Transverse colon (tissue), 4 donors: Measurements from ENCODE around the gene DCAF8L1. TPM values are rescaled to one million over a fixed set of nuclear protein-coding genes. Genes with fewer than 3 reads are reported as not detected.

ENCODE experiments used
- DNase-seq: peaks from one replicate; pipeline ENCODE4 v3.0.0-alpha.2; 2019
- H3K27ac ChIP-seq, 4 donors: fragments of 200-600 bp; sonication (generic); 2 replicates each; pipeline ENCODE4 v1.5.1; 2016 to 2018; ENCODE audit warnings: inconsistent platforms in 4 of 4
- H3K27me3 ChIP-seq: fragments of 200-600 bp; sonication (generic); 2 replicates; pipeline ENCODE4 v1.5.1; 2017; ENCODE audit warnings: inconsistent platforms
- H3K36me3 ChIP-seq, 4 donors: fragments of 200-600 bp; sonication (generic); 2 replicates each; pipeline ENCODE4 v1.5.1; 2017 to 2019; ENCODE audit warnings: inconsistent platforms in 4 of 4
- H3K4me1 ChIP-seq, 4 donors: fragments of 200-600 bp; sonication (generic); 2 replicates each; pipeline ENCODE4 v1.5.1; 2017 to 2020; ENCODE audit warnings: inconsistent platforms in 4 of 4
- H3K4me3 ChIP-seq, 4 donors: fragments of 200-600 bp; sonication (generic); 1 replicate in 1 of 4; 2 replicates in 3 of 4; pipeline versions ENCODE4 v1.5.1 to v1.6.1; 2017 to 2019; ENCODE audit warnings: inconsistent platforms in 4 of 4
- H3K9me3 ChIP-seq, 2 donors: fragments of 200-600 bp; sonication (generic); 2 replicates each; pipeline ENCODE4 v1.5.1; 2017 to 2019; ENCODE audit warnings: inconsistent platforms in 2 of 2
- CTCF ChIP-seq, 5 experiments: fragments of 200-600 bp in 3 of 5; fragments of 450-650 bp in 2 of 5; sonication (generic) in 3 of 5; IDR thresholded peaks; 1 replicate in 2 of 5; 2 replicates in 3 of 5; pipeline ENCODE4 v1.5.1; 2016 to 2017; ENCODE audit warnings: antibody characterized with exemption in 5 of 5, inconsistent platforms in 3 of 5, mild to moderate bottlenecking in 2 of 5, moderate library complexity in 1 of 5
- EP300 ChIP-seq: sonication (generic); formaldehyde crosslinking; IDR thresholded peaks from one replicate; pipeline ENCODE4 v1.6.1; 2017; ENCODE audit warnings: antibody characterized with exemption, low read depth
- POLR2A ChIP-seq: fragments of 450-650 bp; IDR thresholded peaks from one replicate; pipeline ENCODE4 v1.6.1; 2016; ENCODE audit warnings: antibody characterized with exemption, mild to moderate bottlenecking, moderate library complexity
- POLR2AphosphoS5 ChIP-seq, 3 donors: sonication (generic); formaldehyde crosslinking; IDR thresholded peaks; one replicate each; pipeline ENCODE4 v1.6.1; 2016; ENCODE audit warnings: antibody characterized with exemption in 3 of 3
- WGBS, 2 donors: methylation state at CpG; one replicate each; pipeline ENCODE4 v1.1.5; 2018; ENCODE audit warnings: low coverage in 1 of 2; 5-methylcytosine and 5-hydroxymethylcytosine counted together
- in situ Hi-C, 4 donors: fragments of 200-750 bp; cut with MboI; loops; one replicate each; pipeline versions ENCODE4 v1.15.0 to v1.15.1; 2017; ENCODE audit warnings: low sequenced_read_pairs in 3 of 4, low pct_ligation_motif_present in 1 of 4, low pct_unique_long_range_greater_than_20kb in 1 of 4
- intact Hi-C: fragments of 100-400 bp; cut with DNase I; formaldehyde crosslinking; loops from one replicate; pipeline ENCODE4 v1.15.1; 2023; ENCODE audit warnings: low total_unique reads
- total RNA-seq, 4 donors: library from RNA; depleted of rRNA; stranded (reverse); fragments of >200 nt; gene quantifications; one replicate each; pipeline ENCODE4 v1.1.0, GENCODE V29; 2016

Gene DCAF8L1
- total RNA-seq: not detected

- H3K9me3 ChIP-seq: no peaks in the 10 kb centered on the region
- intact Hi-C loops: no loop called here
- 91 to 100% methylated on average over 1 to 14 of the region's 14 CpGs for WGBS, 2 donors
- H3K4me1 ChIP-seq: no peaks in the 10 kb centered on the region
- H3K27ac ChIP-seq: no peak within 1 kb of the TSS
- no peaks in the 10 kb centered on the region for H3K36me3 ChIP-seq
- in situ Hi-C loops: no loop called here
- TF ChIP-seq POLR2A: no peak
- TF ChIP-seq EP300: no peak
- no peak for TF ChIP-seq CTCF (IDR thresholded peaks at IDR 0.05)
- TF ChIP-seq POLR2AphosphoS5 (IDR thresholded peaks at IDR 0.05): no peak
- H3K27me3 ChIP-seq: no peaks in the 10 kb centered on the region
- H3K4me3 ChIP-seq: no peak within 1 kb of the TSS
- no peak for DNase-seq
Observed at GRCh38 chrX:27981349-27981748, at the start of gene DCAF8L1. Gene DCAF8L1, minus strand, starts transcription at chrX:27981449. Its CDS starts 115 bp downstream, at chrX:27981334.

- intact Hi-C loops (no loop called here), in situ Hi-C loops (no loop called here)
- Histone ChIP-seq H3K36me3 (no peaks in the 10 kb centered on the region), H3K9me3 (no peaks in the 10 kb centered on the region), H3K27me3 (no peaks in the 10 kb centered on the region), H3K4me3 (no peak overlapping the region), H3K27ac (no peak overlapping the region), H3K4me1 (no peaks in the 10 kb centered on the region)
- 56 to 80% methylated on average over 2 of the region's 2 CpGs for WGBS, 2 donors
- DNase-seq: no peak
- TF ChIP-seq EP300 (no peak), POLR2A (no peak), POLR2AphosphoS5 (IDR thresholded peaks at IDR 0.05) (no peak), CTCF (IDR thresholded peaks at IDR 0.05) (no peak)
Observed at GRCh38 chrX:28022371-28022770, 41.1 kb upstream of the DCAF8L1 start.

- intact Hi-C loops: no loop called here
- no peak for DNase-seq
- no peaks in the 10 kb centered on the region for H3K36me3 ChIP-seq
- in situ Hi-C loops: no loop called here
- 65% methylated on average over 1 of the region's 1 CpG; no CpG with 5 or more reads in 1 of the 2 donors for WGBS, 2 donors
- TF ChIP-seq CTCF (IDR thresholded peaks at IDR 0.05) (no peak), EP300 (no peak), POLR2A (no peak), POLR2AphosphoS5 (IDR thresholded peaks at IDR 0.05) (no peak)
- no peaks in the 10 kb centered on the region for H3K4me1 ChIP-seq
- no peaks in the 10 kb centered on the region for H3K27me3 ChIP-seq
- no peak overlapping the region for H3K4me3 ChIP-seq
- no peaks in the 10 kb centered on the region for H3K9me3 ChIP-seq
- no peak overlapping the region for H3K27ac ChIP-seq
Observed at GRCh38 chrX:28016823-28017222, 35.6 kb upstream of the DCAF8L1 start.

- in situ Hi-C loops (no loop called here), intact Hi-C loops (no loop called here)
- 87% methylated on average over 6 of the region's 6 CpGs; no CpG with 5 or more reads in 1 of the 2 donors for WGBS, 2 donors
- DNase-seq: no peak
- Histone ChIP-seq H3K4me3 (no peak overlapping the region), H3K27me3 (no peaks in the 10 kb centered on the region), H3K9me3 (no peaks in the 10 kb centered on the region), H3K27ac (no peak overlapping the region), H3K36me3 (no peaks in the 10 kb centered on the region), H3K4me1 (no peaks in the 10 kb centered on the region)
- TF ChIP-seq POLR2A: no peak
Observed at GRCh38 chrX:28015993-28016392, 34.7 kb upstream of the DCAF8L1 start.

- no peak for DNase-seq
- Histone ChIP-seq H3K27me3 (no peaks in the 10 kb centered on the region), H3K9me3 (no peaks in the 10 kb centered on the region), H3K4me3 (no peak overlapping the region), H3K4me1 (no peaks in the 10 kb centered on the region), H3K27ac (no peak overlapping the region), H3K36me3 (no peaks in the 10 kb centered on the region)
- 59 to 83% methylated on average over 1 to 2 of the region's 2 CpGs for WGBS, 2 donors
- TF ChIP-seq CTCF (IDR thresholded peaks at IDR 0.05): no peak
- TF ChIP-seq POLR2A: no peak
- TF ChIP-seq EP300: no peak
- TF ChIP-seq POLR2AphosphoS5 (IDR thresholded peaks at IDR 0.05): no peak
- intact Hi-C loops: no loop called here
- in situ Hi-C loops: no loop called here
Observed at GRCh38 chrX:28010875-28011274, 29.6 kb upstream of the DCAF8L1 start.
